Hepatocyte (in vitro differentiated cells): ENCODE data around the gene GSN. TPM values are rescaled to one million over a fixed set of nuclear protein-coding genes. Genes with fewer than 3 reads are reported as not detected.

Source experiments
- DNase-seq: peaks from one replicate; pipeline ENCODE4 v3.0.0-alpha.2; 2016; ENCODE audit warnings: low spot score
- H2AFZ ChIP-seq: fragments of 200-600 bp; sonication (generic); 2 replicates; pipeline ENCODE4 v1.6.0; 2016; ENCODE audit warnings: antibody characterized with exemption, mild to moderate bottlenecking
- H3K27ac ChIP-seq: fragments of 200-600 bp; sonication (generic); 2 replicates; pipeline ENCODE4 v1.5.1; 2016; ENCODE audit warnings: mild to moderate bottlenecking
- H3K27me3 ChIP-seq: fragments of 200-600 bp; sonication (generic); 2 replicates; pipeline ENCODE4 v1.6.1; 2016
- H3K36me3 ChIP-seq: fragments of 200-600 bp; sonication (generic); replicated peaks from 2 replicates; pipeline ENCODE4 v1.5.1; 2016; ENCODE audit warnings: low read depth; ENCODE audit not compliant: insufficient read depth
- H3K4me1 ChIP-seq: fragments of 200-600 bp; sonication (generic); 2 replicates; pipeline ENCODE4 v1.5.1; 2016; ENCODE audit warnings: mild to moderate bottlenecking, moderate library complexity; ENCODE audit not compliant: insufficient read depth
- H3K4me2 ChIP-seq: fragments of 200-600 bp; sonication (generic); 2 replicates; pipeline ENCODE4 v1.6.0; 2016
- H3K4me3 ChIP-seq: fragments of 200-600 bp; sonication (generic); 2 replicates; pipeline ENCODE4 v1.5.1; 2016; ENCODE audit warnings: mild to moderate bottlenecking
- H3K79me2 ChIP-seq: fragments of 200-600 bp; sonication (generic); 2 replicates; pipeline ENCODE4 v1.6.0; 2017; ENCODE audit warnings: mild to moderate bottlenecking
- H3K9me2 ChIP-seq: fragments of 200-600 bp; sonication (generic); replicated peaks from 2 replicates; pipeline ENCODE4 v1.6.0; 2017; ENCODE audit warnings: mild to moderate bottlenecking; ENCODE audit not compliant: insufficient read depth
- H3K9me3 ChIP-seq: fragments of 200-600 bp; sonication (generic); 2 replicates; pipeline ENCODE4 v1.5.1; 2016; ENCODE audit warnings: low read depth, mild to moderate bottlenecking
- H4K20me1 ChIP-seq: fragments of 200-600 bp; sonication (generic); 2 replicates; pipeline ENCODE4 v1.6.0; 2016; ENCODE audit warnings: mild to moderate bottlenecking; ENCODE audit not compliant: insufficient read depth, poor library complexity, severe bottlenecking
- CTCF ChIP-seq: fragments of 200-600 bp; sonication (generic); IDR thresholded peaks from 2 replicates; pipeline ENCODE4 v1.5.1; 2016; ENCODE audit warnings: antibody characterized with exemption, mild to moderate bottlenecking; ENCODE audit not compliant: poor library complexity
- EZH2 ChIP-seq: fragments of 200-600 bp; sonication (generic); IDR thresholded peaks from 2 replicates; pipeline ENCODE4 v1.6.1; 2016; ENCODE audit warnings: antibody characterized with exemption, mild to moderate bottlenecking, borderline replicate concordance
- EZH2phosphoT487 ChIP-seq: fragments of 200-600 bp; sonication (generic); IDR thresholded peaks from one replicate; pipeline ENCODE4 v1.6.1; 2018; ENCODE audit warnings: antibody characterized with exemption, mild to moderate bottlenecking, low read depth, moderate library complexity; ENCODE audit not compliant: unreplicated experiment, severe bottlenecking
- WGBS: methylation state at CpG from one replicate; pipeline ENCODE4 v1.1.6; 2016; ENCODE audit warnings: low lambda C conversion rate; ENCODE audit errors: missing lambda C conversion rate; 5-methylcytosine and 5-hydroxymethylcytosine counted together
- polyA plus RNA-seq: library from polyadenylated mRNA; unstranded; fragments of >200 nt; fragmentation: Nextera tagmentation; extraction: Ambion mirVana; gene quantifications from 2 replicates; pipeline ENCODE4 v1.2.1, GENCODE V29; 2016
- total RNA-seq: library from RNA; depleted of rRNA; stranded (reverse); fragments of >200 nt; gene quantifications from 2 replicates; pipeline ENCODE4 v1.2.3, GENCODE V29; 2014

The GSN gene
- total and polyA plus RNA-seq, 2 experiments from 2014 or later = 396 to 404 TPM

- WGBS = 69% methylated on average over 5 of the region's 5 CpGs
- TF ChIP-seq EZH2 (no peak), CTCF (no peak), EZH2phosphoT487 (no peak)
- no peak overlapping the region for H2AFZ ChIP-seq
Measured at GRCh38 chr9:121322037-121322736, 54.2 kb downstream of the GSN start.

GRCh38 chr9:121322737-121323448 lies 54.9 kb downstream of the GSN start:
- Histone ChIP-seq H3K9me3 (no peaks in the 10 kb centered on the region), H2AFZ (no peak overlapping the region), H3K27me3 (no peaks in the 10 kb centered on the region), H3K9me2 (no peaks in the 10 kb centered on the region), H3K27ac (peak overlapping the region; percentile 75), H3K4me1 (peaks cover 10% of the 10 kb centered on the region), H3K4me2 (no peak overlapping the region), H3K36me3 (peaks cover 3% of the 10 kb centered on the region), H4K20me1 (no peaks in the 10 kb centered on the region), H3K4me3 (no peak overlapping the region), H3K79me2 (no peaks in the 10 kb centered on the region)
- no peak for DNase-seq
- 92% methylated on average over 9 of the region's 10 CpGs for WGBS
- no peak for TF ChIP-seq CTCF
- no peak for TF ChIP-seq EZH2
- TF ChIP-seq EZH2phosphoT487 = no peak

More at GRCh38 chr9:121322037-121322736, 54.2 kb downstream of the GSN start:
- Histone ChIP-seq H3K4me2 (no peak overlapping the region), H3K4me1 (peaks cover 10% of the 10 kb centered on the region), H4K20me1 (no peaks in the 10 kb centered on the region), H3K9me3 (no peaks in the 10 kb centered on the region), H3K36me3 (peaks cover 3% of the 10 kb centered on the region), H3K79me2 (no peaks in the 10 kb centered on the region), H3K4me3 (no peak overlapping the region), H3K27ac (peak overlapping the region; percentile 75), H3K9me2 (no peaks in the 10 kb centered on the region), H3K27me3 (no peaks in the 10 kb centered on the region)
- peak; percentile 55 for DNase-seq

- no peaks in the 10 kb centered on the region for H3K79me2 ChIP-seq
- H3K4me2 ChIP-seq = no peak overlapping the region
- H4K20me1 ChIP-seq = no peaks in the 10 kb centered on the region
- H3K9me3 ChIP-seq = no peaks in the 10 kb centered on the region
- TF ChIP-seq EZH2 = no peak
- no peak for TF ChIP-seq CTCF
- no peak for TF ChIP-seq EZH2phosphoT487
- H3K27me3 ChIP-seq = no peaks in the 10 kb centered on the region
- no peak overlapping the region for H3K27ac ChIP-seq
- peaks cover 10% of the 10 kb centered on the region for H3K4me1 ChIP-seq
- no peaks in the 10 kb centered on the region for H3K9me2 ChIP-seq
- H2AFZ ChIP-seq = no peak overlapping the region
- peaks cover 3% of the 10 kb centered on the region for H3K36me3 ChIP-seq
- DNase-seq = no peak
- no peak overlapping the region for H3K4me3 ChIP-seq
- WGBS = 95% methylated on average over 10 of the region's 10 CpGs
Measured at GRCh38 chr9:121323449-121324151, 55.6 kb downstream of the GSN start.
